DMS 273 (cell line): Measurements from ENCODE around the gene SFT2D1.
"Not testable (repeated sequence)": the region's sequence is repeated elsewhere in the genome, so short reads cannot be mapped to it uniquely, and the experiment has no call there.

Experiments
- DNase-seq: peaks from one replicate; lab custom pipeline; 2025; ENCODE audit not compliant: unreplicated experiment; lab: John Stamatoyannopoulos, UW

Gene SFT2D1

DNA sequence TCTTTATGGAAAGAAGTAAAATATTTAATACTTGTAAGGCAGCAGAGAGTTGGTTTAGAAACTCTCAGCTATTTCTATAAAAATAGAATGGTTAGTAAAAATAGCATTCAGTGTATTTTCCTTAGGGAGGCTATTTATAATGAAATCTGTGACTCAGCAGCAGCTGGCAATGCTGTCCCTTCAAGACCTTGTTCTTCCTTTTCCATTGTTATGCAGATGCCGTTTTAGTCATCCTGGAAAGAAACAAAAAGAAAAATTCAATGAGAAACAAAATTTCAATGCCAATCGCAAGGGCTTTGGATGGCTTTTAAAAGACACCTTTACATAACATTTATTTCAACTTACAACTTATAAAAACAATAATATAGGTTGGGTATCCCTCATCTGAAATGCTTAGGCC is 22.9 kb upstream of the SFT2D1 start:
- DNase-seq = no peak

DNA sequence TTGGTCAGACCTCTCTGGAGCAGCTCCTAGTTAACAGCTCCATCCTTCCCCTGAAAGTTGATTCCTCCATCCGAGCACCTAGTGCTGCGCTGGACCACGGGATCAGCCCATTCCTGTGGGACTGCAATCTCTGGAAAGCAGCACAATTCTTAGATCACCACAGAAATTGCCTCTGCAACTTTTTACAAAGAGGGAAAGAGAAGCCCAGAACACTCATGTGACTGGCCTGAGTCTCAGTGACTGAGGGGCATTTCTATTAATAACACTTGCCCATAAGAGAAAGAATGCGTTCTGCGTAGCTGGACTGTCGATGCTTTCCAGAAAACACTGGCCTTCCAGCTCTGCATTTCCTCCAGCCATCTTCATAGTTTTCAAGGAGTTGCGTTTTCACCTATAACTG is 22.1 kb upstream of the SFT2D1 start:
- DNase-seq = no peak

DNA sequence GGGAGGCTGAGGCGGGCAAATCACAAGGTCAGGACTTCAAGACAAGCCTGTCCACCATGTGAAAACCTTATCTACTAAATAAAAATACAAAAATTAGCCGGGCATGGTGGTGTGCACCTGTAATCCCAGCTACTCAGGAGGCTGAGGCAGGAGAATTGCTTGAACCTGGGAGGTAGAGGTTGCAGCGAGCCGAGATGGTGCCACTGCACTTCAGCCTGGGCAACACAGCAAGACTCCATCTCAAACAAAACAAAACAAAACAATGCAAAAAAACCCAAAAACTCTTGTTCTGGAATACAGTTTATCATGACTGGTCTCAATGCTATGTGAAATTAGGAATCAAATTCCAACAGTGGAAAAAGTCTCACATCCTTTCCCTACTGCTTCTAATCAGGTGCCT is 20.1 kb upstream of the SFT2D1 start:
- not testable (repeated sequence) for DNase-seq

DNA sequence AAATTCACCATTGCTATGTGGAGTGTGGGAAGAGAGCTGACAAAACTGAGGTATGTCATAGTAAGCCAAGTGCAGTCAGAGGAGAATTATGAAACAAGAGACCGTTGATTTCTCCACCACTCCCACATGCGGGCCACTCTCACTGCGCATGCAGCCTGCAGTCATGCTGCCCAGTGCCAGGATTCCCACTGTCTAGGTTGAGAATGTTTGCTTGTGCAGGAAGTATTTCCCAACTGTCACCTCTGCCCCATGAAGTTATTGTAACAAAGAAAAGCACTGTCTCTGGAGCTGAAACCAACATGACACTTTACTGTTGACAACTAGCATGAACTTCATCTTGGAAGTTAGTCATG is 18.7 kb upstream of the SFT2D1 start:
- no peak for DNase-seq

DNA sequence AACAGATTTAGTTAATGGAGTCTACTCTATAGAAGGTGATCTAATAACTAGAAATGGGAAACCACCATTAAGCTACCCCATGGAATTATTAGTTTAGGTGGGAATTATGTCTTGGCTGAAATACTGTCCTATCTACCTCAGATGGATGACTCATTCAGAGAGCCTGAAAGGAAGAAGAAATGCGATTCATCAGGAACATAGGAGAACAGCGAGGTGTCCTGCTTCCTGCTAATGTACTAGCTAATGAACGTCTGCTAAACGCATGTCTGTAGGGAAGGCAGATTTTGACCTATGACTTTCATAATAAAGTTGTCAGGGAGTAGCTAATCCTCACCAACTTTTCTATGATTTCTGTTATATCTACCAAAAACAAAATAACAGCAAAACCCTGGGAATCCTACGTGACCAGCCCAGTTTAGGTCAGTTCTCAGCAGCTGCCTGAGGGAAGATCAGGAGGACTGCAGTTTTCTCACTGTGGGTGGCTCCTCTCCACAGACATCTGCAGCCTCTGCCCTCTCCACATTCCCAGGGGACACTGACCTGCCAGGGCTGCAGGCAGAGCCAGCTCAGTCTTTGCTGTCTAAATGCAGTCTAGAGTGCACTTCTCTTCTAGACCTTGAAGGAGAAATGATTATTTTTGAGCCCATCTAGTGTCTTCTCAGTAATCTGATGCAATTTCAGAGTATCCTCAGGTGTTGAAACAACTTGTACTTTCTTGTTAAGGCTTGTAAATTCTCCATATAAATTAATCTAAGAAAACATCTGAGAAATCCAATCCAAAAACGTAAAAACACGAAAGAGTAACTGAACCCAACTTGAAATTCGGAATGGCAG is 18.1 kb upstream of the SFT2D1 start:
- DNase-seq = no peak

DNA sequence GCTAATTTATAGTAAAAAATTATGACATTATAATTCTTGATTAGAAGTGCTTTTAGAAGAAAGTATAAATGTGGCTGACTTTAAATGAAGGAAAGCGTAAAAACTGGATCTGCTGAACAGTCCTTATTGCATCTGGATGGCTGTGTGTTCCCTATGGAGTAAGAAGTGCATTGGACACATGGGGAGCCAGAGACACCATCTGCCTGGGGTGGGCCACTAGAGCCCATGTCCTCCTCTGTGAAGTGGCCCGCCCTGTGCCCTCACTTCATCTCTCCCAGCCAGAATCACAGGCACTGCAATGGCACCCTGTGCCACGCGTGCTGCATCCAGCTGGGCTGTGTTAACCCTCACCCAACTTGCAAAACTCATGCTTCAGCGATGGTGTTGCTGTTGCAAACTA is 13.2 kb upstream of the SFT2D1 start:
- no peak for DNase-seq

DNA sequence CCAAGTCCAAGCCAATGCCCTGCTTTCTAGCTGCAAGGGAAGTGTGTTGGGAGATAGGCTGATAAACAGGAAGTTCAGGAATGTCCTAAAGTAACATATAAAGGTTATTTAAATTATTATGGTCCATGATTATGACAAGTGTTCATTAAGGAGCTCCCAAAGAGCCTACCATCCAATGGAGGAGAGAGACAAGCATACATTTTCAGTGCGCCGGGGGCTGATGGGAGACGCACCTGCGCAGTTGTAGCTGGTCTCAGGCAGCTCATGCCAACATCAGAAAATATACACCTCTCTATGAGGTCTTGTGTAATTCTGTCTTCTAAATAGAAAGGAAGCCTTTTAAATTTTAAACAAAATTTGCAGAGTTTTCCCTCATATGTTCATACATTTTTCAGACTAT is 12.6 kb upstream of the SFT2D1 start:
- DNase-seq = no peak

DNA sequence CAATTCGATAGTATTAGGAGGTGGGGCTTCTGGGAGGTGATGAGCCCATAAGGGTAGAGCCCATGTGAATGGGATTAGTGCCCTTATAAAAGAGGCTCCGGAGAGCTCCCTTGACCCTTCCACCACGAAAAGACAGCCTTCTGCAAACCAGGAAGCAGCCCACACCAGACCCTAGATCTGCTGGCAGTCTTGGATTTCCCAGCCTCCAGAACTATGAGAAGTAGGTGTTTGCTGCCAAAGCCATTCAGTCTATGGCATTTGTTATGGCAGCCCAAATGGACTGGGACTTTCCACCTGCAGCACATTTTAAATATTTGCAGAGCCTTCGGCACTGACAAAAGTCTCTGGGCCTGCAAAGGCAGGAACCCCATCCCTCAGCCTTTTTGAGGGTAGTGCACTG is 11.8 kb upstream of the SFT2D1 start:
- DNase-seq = no peak

DNA sequence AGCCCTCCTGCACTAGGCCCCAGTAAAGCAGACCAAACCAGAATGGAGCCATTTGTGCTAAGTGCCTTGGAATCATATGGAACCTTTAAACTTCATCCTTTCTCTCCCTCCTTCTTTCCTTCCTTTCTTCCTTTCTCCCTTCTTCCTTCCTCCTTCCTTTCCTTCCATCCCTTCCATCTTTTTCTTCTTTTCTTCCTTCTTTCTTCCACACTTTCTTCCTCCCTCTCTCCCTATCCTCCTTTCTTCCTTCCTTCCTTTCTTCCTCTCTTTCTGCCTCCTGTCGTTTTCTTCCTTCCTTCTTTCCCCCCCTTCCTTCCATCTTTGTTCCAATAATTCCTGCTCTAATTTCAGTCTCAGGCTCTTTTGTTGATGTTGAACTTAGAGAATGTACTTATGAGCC is 11.2 kb upstream of the SFT2D1 start:
- no peak for DNase-seq

DNA sequence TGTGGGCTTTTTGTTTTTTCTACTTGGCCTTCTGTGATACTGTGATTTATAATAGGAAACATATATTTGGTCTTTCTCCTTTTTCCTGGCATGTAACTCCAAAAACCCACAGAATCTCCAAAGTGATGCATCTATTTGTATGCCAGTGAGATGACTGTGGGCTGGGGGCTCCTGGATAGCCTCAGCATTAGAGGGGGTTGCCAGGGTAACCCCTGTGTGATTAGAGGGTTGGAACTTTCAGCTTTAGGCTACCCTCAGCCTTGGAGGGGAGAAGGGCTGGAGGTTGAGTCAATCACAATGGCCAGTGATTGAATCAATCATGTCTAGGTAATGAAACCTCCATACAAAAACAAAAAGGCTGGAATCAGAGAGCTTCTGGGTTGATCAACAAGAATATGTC is 10.6 kb upstream of the SFT2D1 start:
- DNase-seq = no peak

DNA sequence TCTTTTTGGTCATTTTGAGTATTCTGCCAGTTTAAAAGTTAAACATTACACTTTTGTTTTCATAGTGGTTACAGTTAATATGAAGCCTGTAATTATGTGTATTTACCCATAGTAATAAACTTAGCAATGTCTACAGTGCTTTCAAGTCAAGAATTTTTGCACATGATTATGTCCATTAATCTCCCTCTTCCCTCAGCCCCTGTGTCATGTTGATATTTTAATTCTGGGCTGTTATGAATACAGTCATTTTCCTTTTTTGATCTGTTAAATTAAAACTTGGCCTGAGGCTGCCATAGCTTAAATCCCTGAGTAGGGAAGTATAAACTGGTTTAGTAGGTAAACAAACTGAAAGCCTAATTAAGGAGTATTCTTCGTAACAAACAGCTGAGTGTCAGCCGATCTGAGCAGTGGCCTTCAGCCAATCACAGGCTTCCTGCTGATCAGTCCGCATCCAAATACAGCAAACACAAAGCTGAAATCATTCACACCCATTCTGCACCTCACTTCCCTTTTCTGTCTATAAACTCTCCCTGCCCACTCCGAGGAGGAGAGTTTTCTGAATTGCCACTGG is 9.5 kb upstream of the SFT2D1 start:
- DNase-seq = no peak

DNA sequence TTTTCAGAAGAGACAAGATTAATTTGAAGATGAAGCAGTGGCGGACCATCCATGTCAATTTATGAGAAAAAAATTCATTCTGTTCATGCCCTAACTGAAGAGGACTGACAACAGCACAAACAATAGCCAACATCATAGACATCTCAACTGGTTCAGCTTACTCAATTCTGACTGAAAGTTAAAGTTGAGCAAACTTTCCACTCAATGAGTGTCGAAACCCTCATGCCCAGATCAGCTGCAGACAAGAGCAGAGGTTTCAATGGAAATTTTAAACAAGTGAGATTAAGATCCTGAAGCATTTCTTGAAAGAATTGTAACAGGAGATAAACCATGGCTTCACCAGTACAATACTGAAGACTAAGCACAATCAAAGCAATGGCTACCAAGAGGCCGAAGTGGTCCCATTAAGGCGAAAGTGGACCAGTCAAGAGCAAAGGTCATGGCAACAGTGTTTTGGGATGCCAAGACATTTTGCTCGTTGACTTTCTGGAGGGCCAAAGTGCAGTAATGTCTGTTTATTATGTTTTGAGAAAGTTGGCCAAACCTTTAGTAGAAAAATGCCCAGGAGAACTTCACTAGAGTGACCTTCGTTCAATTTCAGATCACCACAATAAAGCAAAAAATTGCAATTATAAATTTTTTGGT is 6.1 kb upstream of the SFT2D1 start:
- DNase-seq = no peak

DNA sequence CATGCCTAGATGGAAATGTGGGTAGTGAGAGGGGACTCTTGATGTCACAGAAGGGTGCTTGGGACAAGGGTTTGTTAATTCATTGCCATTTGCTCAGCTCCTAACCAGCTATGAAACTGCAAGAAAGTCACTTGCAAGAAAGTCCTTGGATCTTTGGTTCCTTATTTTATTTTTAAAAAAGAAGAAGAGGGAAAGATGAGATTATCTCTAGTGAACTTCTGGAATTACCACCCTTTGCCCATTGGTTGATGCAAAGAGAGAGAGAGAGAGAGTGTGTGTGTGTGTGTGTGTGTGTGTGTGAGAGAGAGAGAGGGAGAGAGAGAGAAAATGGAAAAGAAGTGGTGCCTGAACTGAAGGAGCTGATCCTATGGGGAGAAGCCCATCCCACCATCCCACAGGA is 4.6 kb upstream of the SFT2D1 start:
- no peak for DNase-seq

DNA sequence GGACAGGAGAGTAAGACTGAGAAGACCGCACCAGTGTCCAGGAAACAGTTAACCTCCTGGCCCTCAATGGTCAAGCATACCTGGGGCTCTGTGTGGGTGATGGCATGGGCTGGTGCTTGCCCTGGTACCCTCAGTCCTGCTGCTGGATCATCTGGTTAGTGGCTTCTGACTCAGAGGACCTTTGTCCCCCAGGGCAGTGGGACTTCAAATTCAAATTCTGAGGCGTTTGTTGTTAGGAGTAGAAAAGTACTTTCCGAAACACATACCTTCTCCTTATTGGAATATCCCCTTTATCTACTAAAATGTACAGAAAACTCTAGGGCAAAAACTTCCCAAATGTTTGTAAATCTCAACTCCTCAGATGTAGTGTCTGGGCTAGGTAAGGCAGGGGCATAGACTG is 4.1 kb upstream of the SFT2D1 start:
- no peak for DNase-seq

DNA sequence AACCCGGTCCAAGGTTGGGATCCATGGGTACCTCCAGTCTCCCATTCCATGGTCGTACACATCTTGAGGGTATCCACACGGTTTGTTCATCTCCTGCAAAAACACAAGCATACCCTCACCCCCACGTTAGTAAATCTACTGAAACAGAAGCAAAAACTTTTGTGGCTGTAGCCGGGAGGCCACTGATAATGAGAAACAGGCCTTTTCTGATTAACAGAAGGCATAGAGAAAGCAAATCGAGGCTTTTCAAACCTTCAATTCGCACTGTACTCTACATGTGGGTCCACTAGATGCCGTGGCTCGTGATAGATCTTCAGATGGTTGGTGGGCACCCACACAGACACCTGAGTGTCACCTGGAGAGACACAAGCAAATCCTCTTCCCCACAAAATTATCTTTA is 3.3 kb upstream of the SFT2D1 start:
- not testable (repeated sequence) for DNase-seq

DNA sequence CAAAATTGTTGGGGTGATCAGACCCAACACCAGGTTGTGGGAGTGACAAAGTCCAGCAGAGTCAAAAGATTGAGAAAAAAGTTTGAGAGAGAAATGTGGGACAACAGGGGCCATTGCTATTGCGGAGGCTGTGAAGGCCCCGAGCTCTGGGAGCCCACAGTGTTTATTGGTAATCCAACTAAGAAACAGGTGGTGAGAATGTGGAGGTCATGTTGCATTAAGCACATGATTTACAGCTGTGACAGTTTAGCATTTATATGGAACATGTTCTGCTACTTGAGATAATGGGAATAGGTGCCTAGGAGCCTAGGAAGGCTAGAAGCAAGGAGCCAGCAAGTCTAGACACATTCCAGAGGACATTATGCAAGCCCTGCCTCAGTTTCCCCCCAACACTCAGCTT is 2.6 kb upstream of the SFT2D1 start:
- peak; percentile 21 for DNase-seq

DNA sequence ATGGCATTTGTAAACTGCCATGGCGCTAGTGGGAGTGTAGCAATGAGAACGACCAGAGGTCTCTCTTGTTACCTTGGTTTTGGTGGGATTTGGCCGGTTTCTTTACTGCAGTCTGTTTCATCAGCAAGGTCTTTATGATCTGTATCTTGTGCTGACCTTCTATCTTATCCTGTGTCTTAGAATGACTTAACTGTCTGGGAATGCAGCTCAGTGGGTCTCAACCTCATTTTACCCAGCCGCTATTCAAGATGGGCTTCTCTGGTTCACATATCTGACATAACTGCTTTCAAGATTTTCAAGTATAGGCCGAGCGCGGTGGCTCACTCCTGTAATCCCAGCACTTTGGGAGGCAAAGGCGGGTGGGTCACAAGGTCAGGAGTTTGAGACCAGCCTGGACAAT is 1.9 kb upstream of the SFT2D1 start:
- DNase-seq = no peak

DNA sequence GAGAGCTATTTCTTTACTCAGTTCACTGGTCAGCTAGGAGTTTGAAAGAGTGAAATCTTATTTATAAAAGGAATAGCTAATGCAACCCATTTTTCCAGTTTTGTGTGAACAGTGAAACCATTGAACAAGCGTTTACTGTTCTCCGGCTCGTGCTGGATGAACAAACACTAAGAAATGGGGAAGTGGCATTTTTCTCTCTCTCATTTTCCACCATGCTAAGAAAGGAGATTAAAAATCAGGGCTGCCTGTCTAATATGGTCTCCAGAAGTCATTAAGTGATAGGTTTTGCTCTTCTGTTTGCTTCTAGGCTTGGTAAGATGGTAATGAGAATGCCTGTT is 774 bp upstream of the SFT2D1 start:
- no peak for DNase-seq

DNA sequence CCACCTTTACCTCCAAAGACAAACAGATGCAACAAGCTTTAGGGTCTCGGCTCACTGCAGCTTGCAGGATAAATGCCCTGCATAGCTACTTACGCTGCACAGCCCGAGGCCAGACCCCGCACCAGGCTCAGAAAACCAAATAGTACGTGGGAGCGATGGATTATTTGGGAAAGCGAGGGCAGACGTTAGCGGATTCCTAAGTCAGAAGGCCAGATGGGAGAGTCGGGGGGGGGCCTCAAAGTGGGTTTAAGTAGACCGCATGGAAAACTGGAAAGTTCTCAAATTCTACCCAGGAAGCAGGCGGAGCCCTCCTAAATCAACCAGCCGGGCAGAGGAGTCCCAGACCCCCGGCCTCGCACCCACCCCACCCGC is 382 bp downstream of the SFT2D1 start:
- peak; percentile 68 for DNase-seq

DNA sequence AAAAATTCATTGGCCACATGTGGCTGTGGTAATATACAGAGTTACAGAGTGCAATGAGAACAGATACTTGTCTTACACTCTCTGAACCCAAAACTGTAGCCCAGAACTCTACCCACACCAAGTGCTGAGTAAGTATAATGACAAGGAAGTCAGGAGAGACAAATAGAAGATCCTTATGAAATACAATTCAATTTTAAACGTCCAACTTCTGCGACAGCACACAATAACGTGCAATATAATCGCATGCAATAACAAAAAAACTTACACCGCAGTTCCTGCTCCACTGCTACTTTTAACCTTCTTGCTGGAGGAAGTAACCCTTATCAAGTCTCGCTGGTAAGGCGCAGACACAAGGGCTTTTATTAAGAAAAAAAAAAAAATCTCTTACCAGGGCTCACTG is 881 bp downstream of the SFT2D1 start:
- no peak for DNase-seq

DNA sequence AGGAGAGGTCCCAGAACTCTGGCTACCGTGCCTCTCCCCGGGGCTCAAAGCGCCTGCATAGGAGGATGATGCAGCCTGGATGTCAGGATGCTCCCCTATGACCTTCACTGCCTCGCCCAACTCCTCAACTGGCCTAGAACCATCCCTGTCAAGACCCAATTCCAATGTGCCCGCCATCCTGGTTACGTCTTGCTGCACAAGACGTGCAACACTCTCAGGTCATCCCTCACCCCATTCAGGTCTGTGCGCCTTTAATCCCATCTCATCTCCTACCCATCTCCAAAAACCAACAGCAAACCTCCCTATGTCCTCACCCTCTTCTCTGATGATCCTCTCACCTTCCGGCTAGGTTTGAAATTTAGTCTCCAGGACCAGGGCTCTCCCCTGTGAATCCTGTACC is 3.5 kb downstream of the SFT2D1 start:
- DNase-seq = no peak

DNA sequence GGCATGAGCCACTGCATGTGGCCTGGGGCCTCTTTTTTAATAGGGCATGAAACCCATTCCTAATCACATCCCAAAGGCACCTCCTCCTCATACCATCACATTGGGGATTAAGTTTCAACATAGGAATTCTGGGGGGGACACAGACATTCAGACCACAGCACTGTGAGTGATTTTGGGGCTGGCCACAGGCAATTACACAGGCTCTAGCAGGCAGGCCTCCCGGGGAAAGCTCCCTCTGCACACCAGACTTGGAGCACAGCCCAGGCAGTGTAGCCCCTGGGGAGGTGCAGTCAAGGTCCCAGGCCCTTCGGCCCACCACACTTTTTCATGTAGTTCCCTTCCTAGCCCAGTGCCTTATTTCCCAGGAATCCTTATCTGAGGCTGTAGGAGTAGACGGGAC is 5.5 kb downstream of the SFT2D1 start:
- DNase-seq = no peak
